Left ventricle myocardium inferior (tissue), 1 donor: ENCODE measurements around the gene CLSTN2. TPM values are rescaled to one million over a fixed set of nuclear protein-coding genes. Genes with fewer than 3 reads are reported as not detected.
A peak's percentile ranks its signal among the peaks of the same experiment; 100 is the strongest.

Source experiments
- DNase-seq: peaks from one replicate; pipeline ENCODE4 v3.0.0-alpha.2; 2020
- H3K27ac ChIP-seq: fragments of 200-600 bp; replicated peaks from 2 replicates; pipeline ENCODE4 v1.8.0; 2021
- H3K27me3 ChIP-seq: fragments of 200-600 bp; 2 replicates; pipeline ENCODE4 v1.8.0; 2021; ENCODE audit warnings: low read depth
- H3K36me3 ChIP-seq: fragments of 200-600 bp; 2 replicates; pipeline ENCODE4 v1.8.0; 2021
- H3K4me1 ChIP-seq: fragments of 200-600 bp; 2 replicates; pipeline ENCODE4 v1.8.0; 2021
- H3K4me3 ChIP-seq: fragments of 200-600 bp; 2 replicates; pipeline ENCODE4 v1.8.0; 2021; ENCODE audit warnings: mild to moderate bottlenecking, moderate library complexity
- H3K9me3 ChIP-seq: fragments of 200-600 bp; replicated peaks from 2 replicates; pipeline ENCODE4 v1.8.0; 2021
- intact Hi-C: fragments of 100-400 bp; cut with micrococcal nuclease; formaldehyde crosslinking; loops from one replicate; pipeline ENCODE4 v1.11.0; 2022
- total RNA-seq: library from RNA; stranded (reverse); fragmentation: NEBNext Ultra II Directional; extraction: Animal tissue kit (Norgen Biotek cat#: 25700); gene quantifications from one replicate; pipeline ENCODE4 v1.2.1, GENCODE V29; 2021
- TF ChIP-seq, protein P1 (sequence below): fragments of 200-600 bp; IDR thresholded peaks from 2 replicates; pipeline ENCODE4 v1.8.0; 2021; ENCODE audit warnings: antibody characterized with exemption, mild to moderate bottlenecking, borderline replicate concordance
- donor health status: DM: no; HTN: yes; CAD: no; lungs with severe emphysema.

CLSTN2 gene
- total RNA-seq, 1 donor from 2014 or later: 7.0 TPM

DNA sequence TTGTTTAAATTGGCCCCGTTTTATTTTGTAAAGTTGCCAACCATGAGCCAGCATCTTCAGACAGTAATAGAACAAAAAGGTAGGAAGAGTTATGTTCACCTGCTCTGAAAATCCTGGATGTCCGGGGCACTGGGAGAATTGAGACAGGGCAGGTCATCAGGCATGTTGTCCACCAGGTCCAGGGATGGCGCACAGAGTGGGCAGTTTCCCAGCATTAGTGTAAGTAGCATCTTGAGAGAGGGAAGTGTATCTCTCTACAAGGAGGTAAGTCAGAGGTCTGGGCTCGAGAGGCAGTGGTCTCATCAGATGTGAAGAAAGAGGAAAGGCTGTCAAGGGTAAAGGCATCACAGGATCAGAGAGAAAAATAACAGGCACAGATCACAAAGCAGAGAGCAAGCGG is 339.4 kb downstream of the CLSTN2 start:
- intact Hi-C loops: no loop called here

DNA sequence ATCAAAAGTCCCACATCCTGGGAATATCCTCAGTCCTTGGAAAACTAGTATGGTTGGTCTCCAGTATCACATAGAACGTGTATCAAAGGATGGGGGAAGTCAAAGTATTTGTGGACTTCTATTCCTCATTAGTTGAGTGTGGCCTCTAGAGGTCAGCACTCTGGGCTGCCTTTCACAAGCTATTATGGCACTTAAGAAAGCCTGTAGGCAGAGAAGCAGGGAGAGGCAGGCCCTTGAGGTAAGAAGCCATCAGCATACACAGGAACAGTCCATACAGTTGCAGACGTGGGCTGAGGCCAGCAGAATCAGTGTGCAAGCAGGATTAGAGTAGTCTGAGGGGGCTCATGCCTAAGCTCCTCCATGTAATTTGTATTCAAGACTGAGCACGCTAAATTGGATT is 341.7 kb downstream of the CLSTN2 start:
- H3K27ac ChIP-seq: no peak overlapping the region
- DNase-seq: no peak

More for the DNA sequence above, 339.4 kb downstream of the CLSTN2 start:
- no peak for DNase-seq
- TF ChIP-seq, protein P1, sequence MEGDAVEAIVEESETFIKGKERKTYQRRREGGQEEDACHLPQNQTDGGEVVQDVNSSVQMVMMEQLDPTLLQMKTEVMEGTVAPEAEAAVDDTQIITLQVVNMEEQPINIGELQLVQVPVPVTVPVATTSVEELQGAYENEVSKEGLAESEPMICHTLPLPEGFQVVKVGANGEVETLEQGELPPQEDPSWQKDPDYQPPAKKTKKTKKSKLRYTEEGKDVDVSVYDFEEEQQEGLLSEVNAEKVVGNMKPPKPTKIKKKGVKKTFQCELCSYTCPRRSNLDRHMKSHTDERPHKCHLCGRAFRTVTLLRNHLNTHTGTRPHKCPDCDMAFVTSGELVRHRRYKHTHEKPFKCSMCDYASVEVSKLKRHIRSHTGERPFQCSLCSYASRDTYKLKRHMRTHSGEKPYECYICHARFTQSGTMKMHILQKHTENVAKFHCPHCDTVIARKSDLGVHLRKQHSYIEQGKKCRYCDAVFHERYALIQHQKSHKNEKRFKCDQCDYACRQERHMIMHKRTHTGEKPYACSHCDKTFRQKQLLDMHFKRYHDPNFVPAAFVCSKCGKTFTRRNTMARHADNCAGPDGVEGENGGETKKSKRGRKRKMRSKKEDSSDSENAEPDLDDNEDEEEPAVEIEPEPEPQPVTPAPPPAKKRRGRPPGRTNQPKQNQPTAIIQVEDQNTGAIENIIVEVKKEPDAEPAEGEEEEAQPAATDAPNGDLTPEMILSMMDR: no peak
- Histone ChIP-seq H3K36me3 (no peaks in the 10 kb centered on the region), H3K9me3 (no peaks in the 10 kb centered on the region), H3K4me1 (no peaks in the 10 kb centered on the region), H3K27ac (no peak overlapping the region), H3K27me3 (peaks cover 24% of the 10 kb centered on the region), H3K4me3 (no peak overlapping the region)

DNA sequence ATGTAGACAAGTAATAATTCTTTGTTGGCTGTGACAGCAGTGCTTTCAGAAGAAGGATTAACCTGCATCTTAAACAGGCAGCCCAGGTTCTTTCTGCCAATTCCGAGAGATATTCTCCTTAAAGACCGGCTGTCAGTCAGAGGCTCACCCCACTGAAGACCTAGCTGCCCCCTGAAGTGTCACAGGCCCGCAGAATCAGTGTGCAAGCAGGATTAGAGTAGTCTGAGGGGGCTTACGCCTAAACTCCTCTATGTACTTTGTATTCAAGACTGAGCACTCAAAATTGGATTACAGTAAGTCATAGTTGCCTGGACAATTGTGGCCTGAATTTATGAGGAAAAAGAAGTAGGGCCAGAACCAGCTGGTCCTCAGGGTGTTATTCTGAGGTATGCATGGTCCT is 342.9 kb downstream of the CLSTN2 start:
- TF ChIP-seq, protein P1: no peak
- Histone ChIP-seq H3K27ac (no peak overlapping the region), H3K4me3 (no peak overlapping the region), H3K4me1 (no peaks in the 10 kb centered on the region), H3K9me3 (no peaks in the 10 kb centered on the region), H3K27me3 (peaks cover 46% of the 10 kb centered on the region), H3K36me3 (no peaks in the 10 kb centered on the region)
- no peak for DNase-seq
- intact Hi-C loops: no loop called here

More for the DNA sequence above, 341.7 kb downstream of the CLSTN2 start:
- no peaks in the 10 kb centered on the region for H3K36me3 ChIP-seq
- no peaks in the 10 kb centered on the region for H3K9me3 ChIP-seq
- no peak overlapping the region for H3K4me3 ChIP-seq
- peaks cover 46% of the 10 kb centered on the region for H3K27me3 ChIP-seq
- no peaks in the 10 kb centered on the region for H3K4me1 ChIP-seq
- TF ChIP-seq, protein P1: peak; percentile 50
- intact Hi-C loops: no loop called here

DNA sequence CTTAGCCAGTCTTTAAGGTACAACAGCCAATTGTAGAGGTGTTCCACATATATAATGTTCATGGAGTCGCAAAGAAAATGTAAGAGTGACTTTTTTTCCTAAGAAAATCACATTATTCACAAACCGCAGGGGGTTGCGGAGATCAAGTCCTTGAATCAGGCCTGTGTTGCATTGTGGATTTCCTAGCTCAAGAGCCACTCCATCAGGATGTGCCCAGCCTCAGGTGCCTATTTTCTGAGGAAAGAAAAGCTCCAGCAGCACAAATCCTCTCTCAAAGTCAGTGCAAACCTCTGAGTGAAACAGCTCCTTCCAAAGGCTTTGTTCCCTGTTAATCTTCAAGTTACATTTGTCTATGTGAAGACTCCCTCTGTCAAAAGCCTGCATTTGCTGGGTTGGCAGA is 349.4 kb downstream of the CLSTN2 start:
- no peak for DNase-seq
- Histone ChIP-seq H3K36me3 (no peaks in the 10 kb centered on the region), H3K27me3 (peaks cover 72% of the 10 kb centered on the region), H3K4me1 (no peaks in the 10 kb centered on the region), H3K27ac (no peak overlapping the region), H3K9me3 (no peaks in the 10 kb centered on the region), H3K4me3 (no peak overlapping the region)
- TF ChIP-seq, protein P1: no peak
- intact Hi-C loops: no loop called here

DNA sequence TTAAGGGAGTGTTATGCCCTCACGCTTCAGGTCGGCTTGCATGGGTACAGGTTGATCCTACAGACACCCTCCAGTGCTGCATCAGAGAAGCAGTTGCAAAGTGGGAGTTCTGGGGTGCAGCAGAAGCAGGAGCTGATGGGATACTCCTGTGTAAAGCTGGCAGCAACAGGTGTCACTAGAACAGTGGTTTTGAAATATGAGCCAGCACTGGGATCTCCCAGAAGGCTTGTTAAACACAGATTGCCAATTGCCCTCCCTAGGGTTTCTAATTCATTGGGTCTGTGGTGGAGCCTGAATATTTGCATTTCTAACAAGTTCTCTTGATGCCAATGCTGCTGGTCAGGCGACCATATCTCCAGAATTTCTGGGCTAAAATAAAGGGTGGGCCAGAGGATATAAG is 350.4 kb downstream of the CLSTN2 start:
- H3K4me3 ChIP-seq: no peak overlapping the region
- DNase-seq: no peak
- H3K27me3 ChIP-seq: peaks cover 62% of the 10 kb centered on the region
- no peaks in the 10 kb centered on the region for H3K9me3 ChIP-seq
- intact Hi-C loops: no loop called here
- H3K4me1 ChIP-seq: no peaks in the 10 kb centered on the region
- no peak overlapping the region for H3K27ac ChIP-seq
- TF ChIP-seq, protein P1: no peak
- H3K36me3 ChIP-seq: no peaks in the 10 kb centered on the region

DNA sequence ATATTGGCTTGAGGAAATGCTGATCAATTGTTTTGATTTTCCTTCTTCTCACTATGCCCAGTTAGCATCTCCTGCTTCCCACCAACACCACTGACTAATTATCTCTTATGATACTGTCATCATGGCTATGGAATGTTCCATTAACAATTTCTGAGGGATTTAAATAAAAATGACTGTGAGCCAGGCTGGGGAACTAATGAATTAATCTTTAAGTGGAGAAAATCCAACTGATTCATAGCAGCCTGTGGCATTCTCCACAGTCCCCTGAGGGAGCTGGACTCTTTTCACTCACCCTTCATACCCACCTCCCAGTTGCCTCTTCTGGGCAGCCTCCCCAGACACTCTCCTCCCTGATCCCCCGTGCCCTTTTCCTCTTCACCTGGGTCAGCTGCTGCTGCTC is 353.6 kb downstream of the CLSTN2 start:
- no peak overlapping the region for H3K4me3 ChIP-seq
- no peaks in the 10 kb centered on the region for H3K9me3 ChIP-seq
- H3K27me3 ChIP-seq: peaks cover 43% of the 10 kb centered on the region
- H3K4me1 ChIP-seq: no peaks in the 10 kb centered on the region
- TF ChIP-seq, protein P1: no peak
- H3K27ac ChIP-seq: no peak overlapping the region
- no peak for DNase-seq
- H3K36me3 ChIP-seq: no peaks in the 10 kb centered on the region
- intact Hi-C loops: no loop called here
